Fibroblast of lung (primary cell): ENCODE results near the gene PRRT1.

Experiments used
- EZH2 ChIP-seq: IDR thresholded peaks from 2 replicates; pipeline ENCODE4 v1.5.1; 2012; ENCODE audit warnings: low read length, control low read depth, mild to moderate bottlenecking; ENCODE audit errors: missing control alignments
- TF ChIP-seq, protein P1 (sequence below), 2 donors: IDR thresholded peaks in 1 of 2; conservative IDR thresholded peaks in 1 of 2; 1 replicate in 1 of 2; 2 replicates in 1 of 2; pipeline ENCODE4 v1.5.1; 2011 to 2012; ENCODE audit warnings: low read length in 2 of 2, control low read depth in 1 of 2, inconsistent platforms in 1 of 2, low read depth in 1 of 2, mild to moderate bottlenecking in 1 of 2

DNA sequence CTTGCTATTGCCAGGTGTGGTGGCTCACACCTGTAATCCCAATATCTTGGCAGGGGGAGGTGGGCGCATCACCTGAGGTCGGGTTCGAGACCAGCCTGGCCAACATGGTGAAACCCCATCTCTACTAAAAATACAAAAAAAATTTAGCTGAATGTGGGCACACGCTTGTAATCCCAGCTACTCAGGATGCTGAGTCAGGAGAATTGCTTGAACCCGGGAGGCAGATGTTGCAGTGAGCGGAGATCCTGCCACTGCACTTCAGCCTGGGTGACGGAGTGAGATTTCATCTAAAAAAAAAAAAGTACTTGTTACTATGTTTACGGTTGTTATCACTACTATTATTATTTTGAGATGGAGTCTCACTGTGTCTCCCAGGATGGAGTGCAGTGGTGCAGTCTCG lies 5.2 kb upstream of the PRRT1 start:
- TF ChIP-seq, protein P1, sequence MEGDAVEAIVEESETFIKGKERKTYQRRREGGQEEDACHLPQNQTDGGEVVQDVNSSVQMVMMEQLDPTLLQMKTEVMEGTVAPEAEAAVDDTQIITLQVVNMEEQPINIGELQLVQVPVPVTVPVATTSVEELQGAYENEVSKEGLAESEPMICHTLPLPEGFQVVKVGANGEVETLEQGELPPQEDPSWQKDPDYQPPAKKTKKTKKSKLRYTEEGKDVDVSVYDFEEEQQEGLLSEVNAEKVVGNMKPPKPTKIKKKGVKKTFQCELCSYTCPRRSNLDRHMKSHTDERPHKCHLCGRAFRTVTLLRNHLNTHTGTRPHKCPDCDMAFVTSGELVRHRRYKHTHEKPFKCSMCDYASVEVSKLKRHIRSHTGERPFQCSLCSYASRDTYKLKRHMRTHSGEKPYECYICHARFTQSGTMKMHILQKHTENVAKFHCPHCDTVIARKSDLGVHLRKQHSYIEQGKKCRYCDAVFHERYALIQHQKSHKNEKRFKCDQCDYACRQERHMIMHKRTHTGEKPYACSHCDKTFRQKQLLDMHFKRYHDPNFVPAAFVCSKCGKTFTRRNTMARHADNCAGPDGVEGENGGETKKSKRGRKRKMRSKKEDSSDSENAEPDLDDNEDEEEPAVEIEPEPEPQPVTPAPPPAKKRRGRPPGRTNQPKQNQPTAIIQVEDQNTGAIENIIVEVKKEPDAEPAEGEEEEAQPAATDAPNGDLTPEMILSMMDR (conservative IDR thresholded peaks at IDR 0.05 in 1 of 2, IDR thresholded peaks at IDR 0.05 in 1 of 2; ENCODE audit: low read depth in 1 of 2, low read length in 2 of 2), result no peak
- no peak for TF ChIP-seq EZH2
